CD4-positive, alpha-beta T cell treated with Interleukin-4 for 1 hour (primary cell): ENCODE data around the gene FAAP20.
A peak's percentile ranks its signal among the peaks of the same experiment; 100 is the strongest.

Experiments
- DNase-seq, 2 donors: peaks; one replicate each; pipeline ENCODE4 v3.0.0-alpha.2; 2020 to 2022

The FAAP20 gene

DNA sequence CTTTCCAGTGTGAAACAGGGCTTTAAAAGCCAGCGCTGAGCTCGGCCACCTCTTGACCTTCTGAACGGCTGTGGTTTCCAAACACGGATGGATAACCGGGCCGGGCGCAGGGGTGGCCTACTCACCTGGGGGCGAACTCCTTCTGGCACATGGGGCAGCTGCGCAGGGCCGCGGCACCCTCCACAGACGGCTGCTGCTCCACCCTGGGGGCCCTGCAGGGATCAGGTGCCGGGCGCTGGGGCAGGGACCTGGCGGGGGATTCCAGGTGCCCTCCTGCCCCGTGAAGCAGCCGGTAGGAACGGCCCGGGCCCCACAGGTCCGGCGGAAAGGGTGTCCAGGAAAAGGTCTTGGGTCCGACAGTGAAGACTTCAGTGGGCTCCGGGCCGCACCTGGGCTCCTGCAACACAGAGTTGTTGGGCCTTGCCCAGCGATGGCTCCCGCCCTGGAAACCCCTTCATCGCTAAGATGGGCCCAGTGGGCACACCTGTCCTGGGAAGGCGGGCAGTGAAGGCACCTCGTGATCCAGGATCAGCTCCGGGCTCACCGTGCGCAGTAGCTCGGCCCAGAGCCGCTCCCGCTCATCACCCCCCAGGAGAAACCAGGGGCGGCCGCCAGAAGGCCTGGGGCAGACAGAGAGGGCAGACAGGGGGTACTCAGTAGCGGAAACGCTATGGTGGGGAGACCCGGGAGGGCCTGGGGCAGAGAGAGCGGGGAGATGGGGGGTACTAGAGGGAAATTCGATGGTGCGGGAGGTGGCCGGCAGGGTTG lies 874 bp downstream of the FAAP20 start:
- no peak for DNase-seq

- no peak for DNase-seq
Measured at GRCh38 chr1:2192031-2192995, 2.3 kb downstream of the FAAP20 start.

DNA sequence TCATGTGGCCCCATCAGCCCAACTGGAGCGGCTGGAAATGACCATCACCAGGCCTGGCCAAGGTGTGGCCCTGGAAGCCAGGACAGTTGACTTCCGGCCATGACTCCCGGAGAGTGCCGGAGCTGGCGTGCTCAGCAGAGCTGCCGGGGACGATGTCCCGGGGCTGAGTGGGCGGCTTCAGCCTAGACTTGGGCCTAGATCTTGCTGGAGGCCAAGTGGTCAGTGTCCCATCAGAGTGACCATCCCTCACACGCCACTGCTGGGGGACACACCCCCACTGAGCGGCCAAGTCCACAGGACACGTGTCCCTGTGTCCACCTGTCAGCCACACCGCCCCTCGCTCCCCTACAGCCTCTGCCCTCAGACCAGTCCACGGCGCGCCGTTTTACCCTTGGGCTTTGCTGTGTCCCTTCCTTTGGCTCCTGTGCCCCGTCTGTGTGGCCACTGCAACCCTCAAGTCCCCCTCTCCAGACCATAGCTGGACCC lies 4.0 kb downstream of the FAAP20 start:
- DNase-seq, result no peak

GRCh38 chr1:2189459-2190425 lies 4.8 kb downstream of the FAAP20 start:
- peak; percentile 95 for DNase-seq

GRCh38 chr1:2188336-2188735 lies 6.2 kb downstream of the FAAP20 start:
- no peak for DNase-seq

DNA sequence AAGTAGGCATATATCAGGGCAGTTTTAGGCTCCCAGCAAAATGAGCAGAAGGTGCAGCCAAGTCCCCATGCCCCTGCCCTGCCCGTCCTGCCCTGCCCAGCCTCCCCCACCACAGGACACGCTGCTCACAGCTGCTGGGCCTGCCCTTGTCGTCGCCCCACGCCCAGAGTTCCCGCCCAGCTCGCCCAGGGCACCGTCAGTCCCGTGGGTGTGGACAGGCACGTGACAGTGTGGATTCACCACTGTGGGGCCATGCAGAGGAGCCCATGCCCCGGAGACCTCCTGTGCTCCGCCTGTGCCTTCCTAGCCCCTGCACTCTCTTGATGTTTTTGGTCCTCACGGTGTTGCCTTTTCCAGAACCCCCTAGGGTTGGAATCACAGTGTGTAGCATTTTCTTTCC lies 7.0 kb downstream of the FAAP20 start:
- no peak for DNase-seq

GRCh38 chr1:2186901-2187300 lies 7.7 kb downstream of the FAAP20 start:
- DNase-seq, result no peak

- no peak for DNase-seq
Measured at GRCh38 chr1:2185880-2186855, 8.4 kb downstream of the FAAP20 start.

DNA sequence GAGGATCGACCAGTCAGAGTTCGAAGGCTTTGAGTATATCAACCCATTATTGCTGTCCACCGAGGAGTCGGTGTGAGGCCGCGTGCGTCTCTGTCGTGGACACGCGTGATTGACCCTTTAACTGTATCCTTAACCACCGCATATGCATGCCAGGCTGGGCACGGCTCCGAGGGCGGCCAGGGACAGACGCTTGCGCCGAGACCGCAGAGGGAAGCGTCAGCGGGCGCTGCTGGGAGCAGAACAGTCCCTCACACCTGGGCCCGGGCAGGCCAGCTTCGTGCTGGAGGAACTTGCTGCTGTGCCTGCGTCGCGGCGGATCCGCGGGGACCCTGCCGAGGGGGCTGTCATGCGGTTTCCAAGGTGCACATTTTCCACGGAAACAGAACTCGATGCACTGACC lies 9.6 kb downstream of the FAAP20 start:
- DNase-seq, result no peak

DNA sequence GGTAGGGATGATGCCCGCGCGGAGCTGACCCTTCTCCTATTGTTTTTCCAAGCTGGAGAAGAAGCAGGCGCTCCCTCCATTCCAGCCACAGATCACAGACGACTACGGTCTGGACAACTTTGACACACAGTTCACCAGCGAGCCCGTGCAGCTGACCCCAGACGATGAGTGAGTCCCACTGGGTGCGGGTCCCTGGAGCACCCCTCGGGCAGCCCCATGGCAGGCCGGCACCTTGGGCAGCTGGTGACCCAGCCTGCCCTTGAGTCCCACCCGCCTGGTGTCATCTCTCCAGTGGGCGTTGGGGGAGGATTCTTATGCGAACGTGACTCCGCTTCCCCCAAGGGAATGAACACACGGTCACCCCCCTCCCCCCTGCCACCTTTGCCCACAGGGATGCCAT lies 10.0 kb downstream of the FAAP20 start:
- DNase-seq, result no peak

GRCh38 chr1:2183937-2184334 lies 10.6 kb downstream of the FAAP20 start:
- DNase-seq, result no peak

- DNase-seq, result no peak
Measured at GRCh38 chr1:2182376-2182775, 12.2 kb downstream of the FAAP20 start.

GRCh38 chr1:2181752-2182151 lies 12.8 kb downstream of the FAAP20 start:
- no peak for DNase-seq

GRCh38 chr1:2181271-2181670 lies 13.3 kb downstream of the FAAP20 start:
- no peak for DNase-seq

DNA sequence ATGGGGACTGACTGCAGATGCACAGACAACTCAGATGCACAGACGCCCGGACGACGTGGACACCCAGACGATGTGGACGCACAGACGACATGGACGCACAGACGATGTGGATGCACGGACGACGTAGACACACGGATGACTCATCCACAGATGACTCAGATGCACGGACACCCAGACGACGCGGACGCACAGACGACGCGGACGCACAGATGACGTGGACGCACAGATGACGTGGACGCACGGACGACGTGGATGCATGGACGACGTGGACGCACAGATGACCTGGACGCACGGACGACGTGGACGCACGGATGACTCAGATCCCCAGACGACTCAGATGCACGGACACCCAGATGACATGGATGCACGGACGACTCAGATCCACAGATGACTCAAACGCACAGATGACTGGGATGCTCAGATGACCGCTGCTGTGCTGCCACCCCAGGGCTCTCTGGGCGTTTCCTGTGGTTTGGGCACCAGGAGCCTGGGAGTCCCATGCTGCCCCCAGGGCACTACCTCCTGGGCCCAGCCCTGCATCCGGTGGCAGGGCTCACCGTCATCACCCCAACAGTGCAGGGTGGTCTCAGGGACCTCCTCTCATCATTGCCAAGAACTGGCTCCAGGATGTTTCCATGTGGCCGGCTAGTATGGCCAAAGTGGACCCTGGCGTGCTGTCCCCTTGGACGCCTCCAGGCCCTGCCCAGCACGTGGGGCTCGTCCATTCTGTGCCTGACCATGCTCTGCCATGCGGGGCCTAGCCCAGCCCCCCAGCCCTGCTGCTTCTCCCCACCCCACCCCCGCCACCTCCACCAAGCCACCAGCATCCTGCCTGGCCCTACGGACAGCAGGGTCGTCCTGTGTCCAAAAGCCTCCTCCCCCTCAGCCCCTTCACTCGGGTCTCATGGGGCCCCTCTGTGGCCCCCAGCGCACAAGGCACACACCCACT lies 14.0 kb downstream of the FAAP20 start:
- DNase-seq, result no peak

GRCh38 chr1:2179283-2180013 lies 15.1 kb downstream of the FAAP20 start:
- no peak for DNase-seq

GRCh38 chr1:2178875-2179274 lies 15.7 kb downstream of the FAAP20 start:
- no peak for DNase-seq

DNA sequence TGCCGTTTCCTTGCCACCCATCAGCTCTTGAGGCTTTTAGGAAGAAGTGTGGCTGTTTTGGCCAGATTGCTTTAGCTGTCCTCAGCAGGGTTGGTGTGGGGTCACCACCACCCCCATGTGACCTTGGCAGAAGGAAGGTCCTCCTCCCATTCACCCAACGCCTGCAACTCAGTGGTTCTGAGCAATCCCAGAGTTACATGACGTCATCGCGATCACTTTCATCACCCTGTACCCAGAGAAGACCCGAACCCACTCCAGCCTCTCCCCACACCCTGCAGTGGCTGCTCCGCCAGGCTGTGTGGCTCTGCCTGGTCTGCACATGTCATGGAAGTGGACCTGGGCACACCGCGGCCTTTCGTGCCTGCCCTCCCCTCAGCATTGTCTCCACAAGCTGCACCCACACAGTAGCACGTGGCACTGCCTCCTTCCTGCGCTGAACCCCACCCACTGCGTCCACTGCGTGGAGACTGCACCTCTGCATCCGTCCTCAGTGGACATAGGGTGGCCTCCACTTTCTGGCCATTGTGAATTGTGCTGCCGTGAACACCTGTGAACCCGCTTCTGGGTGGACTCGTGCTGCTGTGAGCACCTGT lies 16.5 kb downstream of the FAAP20 start:
- no peak for DNase-seq

DNA sequence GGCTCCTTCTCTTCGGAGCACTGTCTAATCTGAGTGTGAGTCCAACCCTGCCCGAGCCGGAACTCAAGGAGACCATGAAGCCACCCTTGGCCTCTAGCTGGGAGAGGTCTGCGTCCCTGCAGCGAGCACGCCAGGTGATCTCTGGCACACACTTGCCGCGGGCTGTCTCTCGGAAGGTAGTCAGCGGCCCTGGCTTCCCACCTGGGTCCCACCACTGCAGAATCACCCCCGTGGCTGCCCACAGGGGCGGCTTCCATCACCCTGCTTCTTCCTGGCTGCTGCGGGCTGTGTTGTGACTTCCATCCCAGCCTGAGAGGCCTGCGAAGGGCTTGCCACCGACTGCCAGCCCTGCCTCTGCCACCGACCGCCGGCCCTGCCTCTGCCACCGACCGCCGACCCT lies 17.0 kb downstream of the FAAP20 start:
- no peak for DNase-seq
